H4 (cell line): Measurements from ENCODE around the gene VPS35L. TPM values are rescaled to one million over a fixed set of nuclear protein-coding genes. Genes with fewer than 3 reads are reported as not detected.

Source experiments
- DNase-seq: peaks from one replicate; pipeline ENCODE4 v3.0.0-alpha.2; 2015; ENCODE audit warnings: low spot score
- total RNA-seq: library from RNA; depleted of rRNA; stranded (reverse); fragments of >200 nt; shearing (Covaris generic); gene quantifications from 2 replicates; pipeline ENCODE4 v1.2.3, GENCODE V29; 2014

Gene VPS35L
- total RNA-seq, 1 experiment from 2014 or later: 32.9 TPM

DNA sequence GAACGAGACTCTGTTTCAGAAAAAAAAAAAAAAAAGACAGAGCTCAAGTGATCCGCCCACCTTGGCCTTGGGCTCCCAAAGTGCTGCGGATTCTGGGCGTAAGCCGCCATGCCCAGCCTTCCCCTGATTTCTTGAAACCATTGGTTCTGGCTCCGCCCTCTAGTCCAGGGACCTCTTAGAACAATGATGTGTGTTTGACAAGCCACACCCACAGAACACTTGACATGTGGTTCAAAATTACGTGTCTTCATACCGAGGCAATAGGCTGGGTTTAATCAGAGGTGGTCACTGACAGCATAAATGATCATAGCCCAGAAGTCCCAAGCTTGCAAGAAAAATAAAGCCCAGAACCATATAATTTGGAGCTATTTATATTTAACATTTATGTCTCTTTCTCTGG, 139.5 kb downstream of the VPS35L start:
- no peak for DNase-seq

DNA sequence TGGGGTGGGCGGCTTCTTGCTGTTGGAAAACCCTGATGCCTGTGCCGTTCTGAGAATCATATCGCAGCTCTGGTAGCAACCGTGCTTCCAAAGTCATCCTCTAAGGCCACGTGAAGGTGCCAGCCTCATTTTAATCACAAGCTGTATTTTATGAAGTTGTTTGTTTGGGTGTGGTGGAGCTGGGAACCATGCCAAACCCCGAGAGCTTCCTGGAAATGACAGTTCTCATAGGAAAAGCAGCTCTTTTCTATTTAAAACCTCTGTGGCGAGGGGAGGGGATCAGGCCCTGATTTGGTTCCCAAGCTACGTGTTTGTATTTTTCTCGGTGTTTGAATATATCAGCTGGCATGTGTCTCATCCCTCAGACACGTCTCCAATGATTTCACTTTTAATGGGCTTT, 140.8 kb downstream of the VPS35L start:
- DNase-seq: peak; percentile 90

DNA sequence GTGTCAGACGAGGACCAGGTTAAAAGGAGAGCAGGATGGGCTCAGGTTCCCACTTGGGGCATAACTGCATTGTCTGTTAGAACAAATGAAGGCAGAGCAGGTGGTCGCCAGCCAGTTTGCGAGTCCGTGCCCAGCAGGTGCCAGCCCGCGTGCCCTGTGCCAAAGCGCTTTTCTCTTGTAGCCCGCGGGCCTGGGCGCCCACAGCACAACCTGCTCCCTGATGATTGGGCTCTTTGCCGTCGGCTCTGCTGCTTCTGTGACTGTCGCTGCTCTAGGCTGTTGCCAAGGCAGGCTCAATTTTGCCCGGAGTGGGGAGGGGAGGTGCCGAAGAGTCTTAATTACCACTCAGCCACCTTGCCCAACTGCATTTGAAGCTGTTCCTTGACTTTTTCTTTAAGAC, 141.5 kb downstream of the VPS35L start:
- no peak for DNase-seq

DNA sequence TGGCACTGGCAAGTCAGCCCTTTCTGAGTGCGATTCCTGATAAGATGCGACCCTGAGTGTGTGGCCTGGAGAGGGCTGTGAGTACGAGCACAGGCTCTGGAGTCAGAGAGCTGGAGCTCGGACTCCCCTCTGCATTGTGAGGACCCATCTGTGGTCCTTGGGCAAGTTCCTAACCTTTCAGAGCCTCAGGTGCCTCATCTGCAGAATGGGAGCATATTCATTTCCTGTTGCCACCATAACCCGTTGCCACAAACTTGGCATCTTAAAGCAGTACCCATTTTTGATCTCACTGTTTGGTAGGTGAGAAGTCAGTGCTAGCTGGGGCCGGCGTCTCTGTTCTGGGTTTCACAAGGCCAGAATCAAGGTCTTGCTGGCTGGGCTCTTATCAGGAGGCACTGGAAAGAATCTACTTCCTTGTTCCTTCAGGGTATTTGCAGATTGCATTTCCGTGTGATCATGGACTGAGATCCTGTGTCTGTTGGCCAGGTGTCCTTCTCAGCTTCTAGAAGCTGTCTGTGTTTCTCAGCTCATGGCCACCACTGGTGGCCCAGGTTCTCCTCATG, 142.3 kb downstream of the VPS35L start:
- DNase-seq: no peak

DNA sequence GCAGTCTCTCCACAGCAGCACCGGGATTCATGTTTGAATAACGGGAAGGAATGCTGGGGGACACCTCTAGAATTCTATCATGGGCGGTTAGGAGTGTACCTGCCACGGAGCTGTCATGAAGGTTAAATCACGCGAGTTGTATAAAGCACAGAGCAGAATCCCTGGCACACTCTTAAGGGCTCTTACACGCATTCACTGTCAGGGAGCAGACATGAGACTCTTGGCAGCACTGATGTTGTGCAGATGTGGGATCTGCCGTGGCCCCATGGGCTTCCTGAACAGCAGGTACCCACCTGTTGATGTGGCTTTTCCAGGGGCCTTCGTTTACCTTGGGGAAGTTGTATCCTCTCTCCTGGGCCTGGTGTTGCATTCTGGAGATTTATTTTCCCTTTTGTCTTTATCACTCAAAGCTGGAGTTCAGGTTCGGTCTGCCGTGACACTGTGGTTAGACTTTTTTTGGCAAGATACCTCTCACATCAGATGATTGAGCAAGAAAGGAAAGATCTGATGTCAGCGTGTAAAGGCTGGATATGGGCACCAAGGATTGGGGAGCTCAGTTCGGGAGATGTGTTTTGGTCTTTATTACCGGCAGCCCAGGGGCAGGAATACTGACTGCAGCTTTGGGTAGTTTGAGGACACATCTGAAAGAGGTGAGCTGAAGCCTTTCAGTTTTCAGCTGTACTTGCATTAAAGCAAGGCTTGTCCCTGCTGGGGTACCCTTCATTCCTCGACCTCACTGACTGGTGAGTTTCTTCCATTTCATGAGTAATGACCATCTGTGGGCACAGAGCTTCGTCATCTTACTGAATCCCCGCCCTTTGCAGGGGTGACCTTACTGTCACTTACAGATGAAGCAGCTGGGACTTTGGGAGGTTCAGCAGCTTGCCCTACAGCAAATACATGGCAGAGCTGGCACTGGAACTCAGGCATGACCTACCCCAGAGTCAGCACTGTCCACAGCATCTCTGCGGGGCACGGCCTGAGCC, 143.3 kb downstream of the VPS35L start:
- DNase-seq: peak; percentile 65

DNA sequence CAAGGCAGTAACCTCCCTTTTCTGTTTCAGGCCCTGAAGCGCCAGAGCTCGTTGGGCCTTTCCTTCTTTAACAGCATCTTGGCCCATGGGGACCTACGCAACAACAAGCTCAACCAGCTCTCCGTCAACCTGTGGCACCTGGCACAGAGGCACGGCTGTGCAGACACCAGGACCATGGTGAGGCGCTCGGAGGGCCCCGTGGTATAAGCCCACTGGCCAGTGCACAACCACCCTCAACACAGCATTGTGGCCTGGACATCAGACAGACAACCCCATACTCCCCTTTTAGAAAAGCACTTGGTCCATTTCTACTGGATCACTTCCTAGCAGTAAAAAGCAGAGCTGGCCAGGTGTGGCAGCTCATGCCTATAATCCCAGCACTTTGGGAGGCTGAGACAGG, 144.0 kb downstream of the VPS35L start:
- no peak for DNase-seq

DNA sequence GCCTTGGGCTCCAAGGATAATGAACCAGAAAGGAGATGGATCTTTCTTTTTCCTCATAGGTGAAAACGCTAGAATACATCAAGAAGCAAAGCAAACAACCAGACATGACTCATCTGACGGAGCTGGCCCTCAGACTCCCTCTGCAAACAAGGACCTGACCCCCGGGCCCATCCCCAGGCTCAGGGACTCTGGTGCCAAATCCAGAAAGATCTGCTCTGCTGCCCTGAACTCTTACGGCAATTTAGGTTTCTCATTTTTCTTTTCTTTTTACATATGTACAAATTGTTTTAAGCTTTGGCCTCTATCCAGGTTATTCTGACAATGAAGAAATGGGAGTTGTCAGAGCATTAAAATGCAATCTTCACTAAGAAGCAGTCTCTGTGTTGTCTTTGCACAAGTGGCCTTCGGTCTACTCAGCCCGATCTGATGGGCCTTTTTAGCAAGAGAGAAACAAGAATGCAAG, 144.8 kb downstream of the VPS35L start:
- DNase-seq: peak; percentile 25

DNA sequence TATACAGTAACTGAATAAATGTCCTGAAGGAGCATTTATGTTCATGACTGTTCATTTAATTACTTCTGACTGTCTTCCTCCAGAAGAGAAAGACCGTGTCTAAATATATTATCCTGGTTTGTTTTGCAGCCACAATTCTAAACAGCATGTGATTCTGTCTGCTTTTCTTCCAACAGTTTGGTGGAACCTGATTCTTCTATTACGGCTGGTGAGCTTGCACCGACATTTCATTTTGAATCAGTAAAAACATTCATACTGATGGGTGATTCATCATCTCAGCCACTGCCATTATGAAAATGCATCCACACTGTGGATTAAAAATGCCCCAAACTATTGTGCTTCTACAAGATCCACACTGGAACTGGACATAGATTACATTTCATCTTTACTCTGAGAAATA, 145.6 kb downstream of the VPS35L start:
- no peak for DNase-seq

DNA sequence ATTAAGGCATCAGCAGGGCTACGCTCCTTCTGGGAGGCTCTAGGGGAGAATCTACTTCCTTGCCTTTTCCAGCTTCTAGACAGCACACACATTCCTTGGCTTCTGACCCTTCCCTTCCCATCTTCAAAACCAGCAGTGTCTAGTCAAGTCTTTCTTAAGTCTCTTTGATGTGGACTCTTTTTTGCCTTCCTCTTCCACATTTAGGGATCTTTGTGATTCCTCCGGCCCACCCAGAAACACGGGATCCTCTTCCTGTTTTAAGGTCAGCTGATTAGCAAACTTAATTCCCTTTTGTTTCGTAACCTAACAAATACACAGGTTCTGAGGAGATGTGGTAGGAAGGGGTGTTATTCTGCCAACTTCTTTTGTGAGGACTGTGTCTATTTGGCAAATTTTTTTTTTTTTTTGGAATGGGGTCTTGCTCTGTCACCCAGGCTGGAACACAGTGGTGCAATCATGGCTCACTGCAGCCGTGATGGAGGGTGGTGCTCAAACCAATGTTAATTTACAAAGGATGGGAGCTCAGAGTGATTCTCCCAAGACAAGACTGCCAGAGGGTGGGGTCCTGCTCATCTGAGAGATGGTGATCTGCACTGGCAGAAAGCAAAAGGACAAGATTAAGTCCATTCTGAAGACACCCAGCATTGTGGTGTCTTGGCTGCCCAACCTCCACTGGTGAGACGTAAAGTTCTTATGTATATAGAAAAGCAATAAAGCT, 147.8 kb downstream of the VPS35L start:
- no peak for DNase-seq

DNA sequence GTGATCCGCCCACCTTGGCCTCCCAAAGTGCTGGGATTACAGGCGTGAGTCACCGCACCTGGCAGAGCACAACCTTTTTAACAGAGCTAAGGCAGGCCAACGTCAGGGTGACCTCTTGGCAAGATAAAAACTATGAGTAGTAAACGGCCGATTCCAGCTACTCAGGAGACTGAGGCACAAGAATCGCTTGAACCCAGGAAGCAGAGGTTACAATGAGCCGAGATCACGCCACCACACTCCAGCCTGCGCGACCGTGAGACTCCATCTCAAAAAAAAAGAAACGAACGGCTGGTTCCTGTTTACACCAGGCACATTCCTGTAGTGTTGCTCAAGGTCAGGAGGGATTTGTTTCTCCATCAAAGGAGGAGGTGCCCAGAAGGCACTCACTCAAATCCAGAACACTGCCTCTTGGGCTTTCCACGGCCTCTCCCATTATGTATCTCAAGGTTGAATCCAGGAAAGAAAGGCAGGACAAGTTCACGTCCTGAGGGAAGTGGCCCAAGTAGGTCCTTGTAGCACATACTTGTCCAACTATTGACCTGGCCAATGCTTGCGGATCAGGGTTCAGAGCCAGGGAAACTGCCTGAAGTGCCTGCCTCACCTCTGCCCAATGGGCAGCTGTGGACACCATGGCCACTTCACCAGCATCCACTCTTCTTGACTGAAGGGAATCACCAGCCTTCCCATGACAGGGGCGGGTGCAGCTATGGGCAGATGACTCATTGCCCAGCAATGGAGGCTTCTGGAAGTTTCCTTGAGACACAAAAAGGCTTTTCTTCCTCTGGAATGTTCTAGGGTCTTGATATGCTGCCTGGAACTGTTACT, 149.0 kb downstream of the VPS35L start:
- peak; percentile 82 for DNase-seq

DNA sequence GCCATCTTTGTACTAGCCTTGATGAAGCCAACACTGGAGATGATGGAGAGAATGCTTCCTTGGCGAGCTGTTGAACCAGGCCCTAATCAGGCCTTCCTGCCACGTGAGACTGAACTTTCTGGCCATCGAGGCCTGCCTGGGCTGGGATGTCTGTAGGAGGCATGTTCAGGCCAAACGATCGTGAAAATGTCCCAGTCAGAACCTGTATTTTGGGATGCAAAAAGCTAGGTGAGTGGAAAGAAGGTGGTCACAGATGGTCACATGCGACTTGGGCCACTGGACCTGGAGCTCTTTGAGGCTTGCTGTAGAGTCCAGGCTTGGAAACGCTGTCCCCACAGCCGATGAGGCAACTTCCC, 149.6 kb downstream of the VPS35L start:
- DNase-seq: no peak

DNA sequence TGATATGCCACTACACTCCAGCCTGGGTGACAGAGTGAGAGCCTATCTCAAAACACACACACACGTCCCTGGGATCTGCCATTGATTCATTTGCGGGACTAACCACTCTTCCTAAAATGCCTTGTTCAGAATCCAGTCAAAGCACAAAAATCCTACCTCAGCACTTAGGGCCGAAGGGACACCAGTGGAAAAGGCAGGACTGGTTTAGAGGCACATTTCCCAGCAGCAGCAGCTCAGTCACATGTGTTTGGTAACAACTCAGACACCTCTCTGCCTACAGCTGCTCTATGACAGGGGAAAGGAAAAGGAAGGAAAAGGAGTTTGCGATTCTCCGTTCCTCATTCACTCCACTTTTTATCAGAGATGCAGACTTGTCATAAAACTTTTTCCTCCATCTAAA, 150.3 kb downstream of the VPS35L start:
- no peak for DNase-seq

DNA sequence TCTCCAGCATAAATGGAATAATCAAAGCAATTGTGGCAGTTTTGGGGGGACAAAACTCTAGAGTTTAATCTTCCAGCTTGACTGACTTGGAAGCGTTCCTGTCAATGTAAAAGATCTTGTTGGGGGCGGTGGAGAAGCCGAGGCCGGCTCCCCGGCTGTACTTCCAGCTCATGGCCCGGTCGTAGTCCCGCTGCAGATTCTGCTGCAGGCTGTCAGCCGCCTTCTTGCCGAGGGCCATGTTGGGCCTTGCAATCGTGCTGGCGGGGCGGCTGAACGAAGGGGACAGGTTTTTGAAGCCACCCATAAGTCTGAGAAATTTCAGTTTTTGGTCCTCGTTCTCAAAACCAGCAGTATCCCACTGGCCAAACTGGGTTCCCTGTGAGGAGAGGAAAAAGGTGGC, 151.3 kb downstream of the VPS35L start:
- no peak for DNase-seq

DNA sequence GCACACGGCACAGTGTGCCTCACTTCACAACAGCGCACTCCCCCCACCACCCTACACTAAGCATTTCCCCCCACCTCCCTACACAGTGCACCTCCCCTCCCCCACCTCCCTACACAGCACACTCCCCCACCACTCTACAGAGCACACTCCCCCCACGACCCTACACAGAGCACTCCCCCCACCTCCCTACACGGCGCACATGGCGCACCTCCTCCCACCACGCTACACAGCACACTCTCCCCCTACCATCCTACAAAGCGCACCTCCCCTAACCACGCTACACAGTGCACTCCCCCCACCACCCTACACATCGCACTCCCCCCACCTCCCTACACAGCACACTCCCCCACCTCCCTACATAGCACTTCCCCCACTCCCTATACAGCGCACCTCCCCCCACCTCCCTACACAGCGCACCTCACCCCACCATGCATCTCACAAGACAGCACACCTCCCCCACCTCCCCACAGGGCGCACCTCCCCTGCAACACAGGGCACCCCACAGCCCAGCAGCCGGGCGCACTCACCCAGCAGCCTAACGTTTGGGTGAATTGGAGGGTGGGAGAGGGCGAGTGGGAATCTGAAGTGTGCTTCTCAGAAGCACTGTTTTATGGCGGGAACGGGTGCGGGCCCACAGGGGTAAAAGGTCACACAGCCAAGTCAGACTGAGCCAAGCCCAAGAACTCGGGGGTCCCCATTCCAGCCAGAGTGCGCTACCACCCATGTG, 152.2 kb downstream of the VPS35L start:
- DNase-seq: no peak

DNA sequence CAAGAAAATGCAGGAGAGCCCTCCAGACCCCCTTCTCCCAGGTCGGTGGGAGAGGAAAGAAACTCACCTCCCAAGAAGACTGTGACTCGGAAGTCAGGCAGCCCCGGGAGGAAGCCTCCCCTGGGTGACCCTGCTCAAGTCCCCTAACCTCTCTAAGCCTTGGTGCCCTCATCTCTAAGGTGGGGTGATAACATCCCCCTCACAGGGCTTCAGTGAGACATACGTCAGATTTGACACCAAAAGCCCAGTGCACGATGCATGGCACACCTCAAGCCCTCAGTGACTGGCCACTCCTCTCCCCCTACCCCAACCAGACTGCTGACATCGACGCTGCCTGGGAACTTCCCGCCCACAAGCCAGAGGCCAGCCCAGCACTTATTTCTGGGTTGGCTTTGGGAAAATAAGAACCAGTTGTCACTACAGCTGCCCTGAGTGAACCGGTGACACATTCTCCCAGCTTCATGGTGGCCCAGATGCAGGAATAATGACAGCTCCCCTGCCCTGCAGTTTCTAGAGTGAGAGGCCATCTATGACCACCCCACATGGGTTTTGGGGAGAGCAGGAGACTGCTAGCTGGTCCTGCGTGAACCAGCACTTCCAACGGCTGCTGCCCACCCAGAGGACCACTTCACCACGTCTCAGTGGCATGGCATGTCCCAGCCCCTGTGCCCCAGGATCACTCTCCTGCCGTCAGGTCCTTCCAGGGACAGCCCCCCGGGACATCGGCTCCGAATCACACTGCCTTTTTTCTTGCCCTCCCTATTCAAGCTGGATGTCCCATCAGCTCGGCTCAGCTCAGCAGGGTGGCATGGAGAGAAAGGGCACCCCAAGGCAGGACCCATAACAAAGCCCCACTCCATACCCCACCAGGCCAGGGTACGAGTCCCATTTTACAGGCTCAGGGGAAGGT, 153.0 kb downstream of the VPS35L start:
- no peak for DNase-seq

DNA sequence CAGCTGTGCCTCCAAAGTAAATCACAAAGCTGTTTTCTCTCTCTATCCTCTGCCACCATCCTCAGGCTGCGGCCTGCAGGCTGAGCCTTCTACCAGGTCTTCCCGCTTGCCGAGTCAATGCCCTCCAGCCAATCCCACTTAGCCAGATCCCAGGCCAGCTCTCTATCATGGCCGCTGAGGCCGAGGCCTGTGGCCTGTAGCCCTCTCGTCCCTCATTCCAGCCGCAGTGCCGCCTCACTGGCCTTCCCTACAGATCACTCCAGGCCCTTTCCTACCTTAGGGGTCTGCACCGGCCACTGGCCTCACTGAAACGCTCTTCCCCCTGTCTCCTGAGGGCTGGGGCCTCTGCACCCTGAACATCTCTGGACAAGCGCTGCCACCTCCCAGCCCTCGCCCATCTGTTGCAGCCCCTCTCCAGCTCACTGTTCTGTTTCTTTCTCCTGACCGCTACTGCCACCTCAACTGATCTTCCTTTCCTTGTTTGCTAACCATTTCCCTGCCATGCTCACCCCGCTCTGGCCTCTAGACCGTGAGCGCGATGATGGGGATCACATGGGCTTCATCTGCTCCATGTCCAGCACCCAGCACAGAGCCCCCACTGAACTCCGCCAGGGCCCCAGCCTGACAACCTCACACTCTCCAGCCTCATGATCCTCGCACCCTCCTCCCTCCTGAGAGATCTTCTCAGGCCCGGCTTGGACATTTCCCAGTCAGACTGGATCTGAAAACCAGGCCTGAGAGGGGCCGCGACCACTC, 154.1 kb downstream of the VPS35L start:
- no peak for DNase-seq

DNA sequence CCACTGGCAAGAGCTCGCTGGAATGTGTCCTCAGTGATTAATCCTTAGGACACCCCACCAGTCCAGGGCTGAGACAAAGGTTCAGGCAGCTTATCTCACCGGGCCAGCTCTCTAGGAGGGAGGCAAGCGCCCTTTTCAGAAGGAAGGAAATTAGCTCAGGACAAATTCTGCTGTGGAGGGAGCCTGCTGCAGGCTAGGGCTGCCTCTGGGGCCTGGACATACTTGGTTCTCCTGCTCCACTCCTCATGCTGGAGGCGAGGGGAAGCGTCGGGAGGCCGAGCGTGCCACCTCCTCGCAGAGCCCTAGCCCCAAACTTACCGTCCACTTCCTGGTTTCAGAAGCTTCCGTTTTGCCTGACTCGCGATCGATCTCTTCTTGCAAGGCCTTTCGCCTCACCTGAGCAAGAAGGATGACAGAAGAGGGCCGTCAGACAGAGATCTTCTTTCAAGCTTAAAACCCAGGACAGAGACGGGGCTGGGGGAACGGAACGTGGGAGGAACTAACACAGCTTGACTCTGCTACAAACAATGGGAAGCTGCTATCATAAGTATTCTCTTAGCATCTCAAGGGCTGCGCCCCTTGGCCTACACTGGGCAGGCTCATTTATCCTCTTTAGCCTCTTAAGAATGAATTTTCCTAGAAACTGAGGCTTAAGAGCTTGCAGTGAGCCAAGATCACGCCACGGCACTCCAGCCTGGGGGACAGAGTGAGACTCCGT, 154.8 kb downstream of the VPS35L start:
- no peak for DNase-seq

DNA sequence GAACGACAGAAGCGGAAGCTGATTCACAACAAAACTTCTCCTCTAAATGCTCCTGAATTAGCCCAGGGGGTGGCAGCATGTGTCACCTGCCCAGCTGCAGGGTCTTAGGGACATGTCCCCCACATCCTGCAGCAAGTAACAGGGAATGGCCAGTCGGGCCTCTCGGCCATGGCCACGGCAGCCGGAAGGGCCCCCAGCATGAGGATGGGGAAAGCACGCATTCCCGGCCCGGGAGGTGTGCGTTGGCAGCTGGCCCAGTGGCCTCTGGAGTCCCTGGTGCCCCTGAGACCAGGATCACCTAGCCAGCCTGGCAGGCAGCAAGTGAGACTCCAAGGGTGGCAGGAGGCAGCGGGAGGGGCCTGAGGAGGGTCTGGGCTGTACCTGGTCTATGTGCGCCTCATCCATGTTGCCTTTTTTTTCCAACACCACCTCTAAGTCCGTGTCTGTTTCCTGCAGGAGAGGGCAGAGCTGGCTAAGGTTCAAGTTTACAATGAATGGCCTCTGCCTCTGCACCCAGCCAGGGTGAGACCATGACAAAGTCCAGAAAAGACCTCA, 155.6 kb downstream of the VPS35L start:
- DNase-seq: no peak
